GM21526 (cell line): ENCODE measurements around the gene PHF20.
"Not testable (repeated sequence)": the region's sequence is repeated elsewhere in the genome, so short reads cannot be mapped to it uniquely, and the experiment has no call there.

Source experiments
- ATAC-seq: cut with Tn5 transposase; IDR thresholded peaks from one replicate; pipeline ENCODE4 v1.9.1; 2021; ENCODE audit warnings: moderate library complexity; ENCODE audit not compliant: unreplicated experiment, low FRiP score

Gene PHF20

GRCh38 chr20:35909176-35909575, 137.4 kb downstream of the PHF20 start:
- no peak for ATAC-seq

DNA sequence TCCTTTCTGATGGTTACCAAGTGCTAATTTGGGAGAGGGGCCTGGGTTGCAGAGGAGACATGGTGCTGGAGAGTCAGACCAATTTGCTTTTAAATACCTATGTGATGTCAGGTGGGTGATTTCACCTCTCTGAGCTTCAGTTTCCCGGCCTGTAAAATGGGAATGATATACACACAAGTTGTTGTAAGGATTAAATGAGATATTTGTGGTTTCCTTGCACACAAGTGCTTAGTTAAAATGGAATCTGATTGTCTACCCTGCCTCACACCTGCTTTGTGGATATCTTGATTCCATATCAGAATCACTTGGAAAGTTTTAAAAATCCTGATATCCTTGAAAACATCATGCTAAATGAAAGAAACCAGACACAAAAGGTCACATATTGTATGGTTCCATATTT, 138.0 kb downstream of the PHF20 start:
- no peak for ATAC-seq

- no peak for ATAC-seq
Measured at GRCh38 chr20:35910254-35910653, 138.4 kb downstream of the PHF20 start.

DNA sequence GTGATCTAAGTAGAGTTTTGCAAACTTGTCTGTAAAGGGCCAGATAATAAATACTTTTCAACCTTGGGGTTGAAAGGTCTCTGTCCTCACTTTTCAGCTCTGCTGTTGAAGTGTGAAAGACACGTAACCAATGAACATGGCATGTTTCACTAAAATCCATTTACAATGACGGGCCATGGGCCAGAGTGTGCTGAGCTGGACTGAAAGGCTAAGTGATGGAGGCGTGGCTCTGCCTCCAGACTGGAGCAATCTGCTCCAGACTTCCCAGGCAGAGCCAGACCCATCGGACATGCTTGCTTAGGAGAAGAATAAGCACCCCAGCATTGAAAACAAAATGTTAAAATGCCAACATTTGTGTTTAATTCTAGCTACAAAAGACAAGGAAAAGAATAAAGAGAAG, 141.1 kb downstream of the PHF20 start:
- no peak for ATAC-seq

DNA sequence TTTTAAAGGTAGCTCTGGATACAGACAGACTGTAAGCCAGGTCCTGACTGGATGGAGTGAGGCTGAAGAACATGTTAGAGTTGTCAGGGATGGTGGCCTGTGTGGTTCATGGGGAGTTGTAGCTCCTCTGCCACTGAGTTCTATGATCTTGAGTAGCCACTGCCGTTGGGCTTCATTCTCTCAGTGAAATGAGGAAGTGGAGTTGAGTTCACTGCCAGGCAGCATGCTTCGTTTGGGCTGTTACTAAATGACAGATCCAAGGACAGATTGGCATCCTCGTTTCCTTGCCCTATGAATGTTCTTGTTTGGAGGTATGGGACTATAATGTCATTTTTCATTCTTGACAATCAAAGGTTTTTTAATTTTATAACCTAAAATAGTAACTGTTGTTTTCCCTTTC, 145.3 kb downstream of the PHF20 start:
- no peak for ATAC-seq

DNA sequence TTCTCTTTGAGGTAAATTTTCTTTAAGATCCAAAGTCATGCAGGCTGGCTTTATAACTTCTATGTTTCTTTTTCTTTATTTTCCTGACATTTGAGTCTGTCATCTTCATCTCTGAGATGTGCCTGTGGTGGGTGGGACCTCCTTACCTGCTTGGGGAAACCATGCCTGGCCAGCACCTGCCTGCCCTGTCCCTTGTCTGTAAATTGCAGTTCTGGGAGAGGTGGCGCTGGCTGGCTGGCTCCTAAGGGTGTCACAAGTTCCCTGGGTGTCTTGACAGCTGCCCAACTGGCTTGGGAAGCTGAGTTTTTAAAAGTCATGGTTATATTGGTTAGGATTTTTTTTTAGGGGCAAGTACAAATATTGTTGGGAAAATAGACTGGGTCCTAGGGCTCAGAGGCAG, 146.2 kb downstream of the PHF20 start:
- no peak for ATAC-seq

DNA sequence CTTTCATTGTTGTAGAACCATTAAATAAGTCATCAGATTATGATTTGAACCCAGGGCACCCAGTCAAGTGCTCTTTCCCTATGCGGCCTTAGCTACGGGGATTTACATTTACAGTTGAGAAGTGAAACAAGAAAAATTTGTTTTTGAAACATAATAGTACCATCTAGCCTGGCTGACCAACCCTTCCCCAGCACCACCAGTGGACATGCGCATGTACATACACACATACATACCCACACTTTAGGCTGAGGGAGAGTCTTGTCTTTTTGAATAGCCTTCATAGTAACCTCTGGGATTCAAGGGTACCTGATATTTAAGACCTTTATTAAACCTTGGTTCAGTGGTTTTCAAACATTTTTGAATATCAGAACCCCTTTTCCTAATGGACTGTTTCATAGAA, 148.7 kb downstream of the PHF20 start:
- no peak for ATAC-seq

GRCh38 chr20:35929301-35929700, 157.5 kb downstream of the PHF20 start:
- ATAC-seq, result no peak

DNA sequence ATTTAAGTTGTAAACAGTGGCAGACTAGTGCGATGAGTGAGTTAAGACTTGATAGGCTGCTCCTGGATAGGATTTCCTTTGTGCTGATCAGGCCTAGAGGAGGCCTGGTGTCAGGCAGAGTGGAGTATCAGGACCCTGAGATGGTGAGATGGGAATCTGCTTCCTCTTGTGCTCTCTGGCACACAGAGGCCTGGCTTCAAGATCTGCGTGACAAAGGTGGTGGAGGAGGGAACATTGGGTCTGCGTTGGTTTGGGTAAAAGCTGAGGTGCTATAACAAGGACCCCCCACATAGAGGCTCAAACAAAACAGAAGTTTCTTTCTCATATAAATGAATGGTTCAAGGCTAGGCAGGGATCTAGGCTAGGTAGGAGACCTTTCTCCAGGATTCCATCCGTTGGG, 162.2 kb downstream of the PHF20 start:
- ATAC-seq, result no peak

GRCh38 chr20:35939264-35939663, 167.4 kb downstream of the PHF20 start:
- no peak for ATAC-seq

DNA sequence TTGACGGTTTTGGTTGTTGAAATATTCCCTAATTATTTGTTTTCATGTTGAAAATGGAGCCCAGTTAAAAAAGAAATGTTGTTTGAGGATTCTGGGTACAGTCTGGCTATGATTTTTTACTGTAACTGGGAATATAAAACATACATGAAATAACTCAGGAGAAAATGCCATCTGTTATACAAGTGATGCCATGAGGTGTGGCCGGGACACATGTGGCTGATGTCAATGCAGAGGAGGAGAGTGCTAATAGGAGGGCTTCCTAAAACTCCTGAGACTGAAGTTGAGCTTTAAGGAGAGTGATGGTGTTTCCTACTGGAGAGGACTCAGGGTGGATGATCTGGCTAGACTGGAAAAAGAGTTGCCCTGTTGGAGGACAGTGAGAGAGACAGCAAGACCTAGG, 169.8 kb downstream of the PHF20 start:
- ATAC-seq, result no peak

DNA sequence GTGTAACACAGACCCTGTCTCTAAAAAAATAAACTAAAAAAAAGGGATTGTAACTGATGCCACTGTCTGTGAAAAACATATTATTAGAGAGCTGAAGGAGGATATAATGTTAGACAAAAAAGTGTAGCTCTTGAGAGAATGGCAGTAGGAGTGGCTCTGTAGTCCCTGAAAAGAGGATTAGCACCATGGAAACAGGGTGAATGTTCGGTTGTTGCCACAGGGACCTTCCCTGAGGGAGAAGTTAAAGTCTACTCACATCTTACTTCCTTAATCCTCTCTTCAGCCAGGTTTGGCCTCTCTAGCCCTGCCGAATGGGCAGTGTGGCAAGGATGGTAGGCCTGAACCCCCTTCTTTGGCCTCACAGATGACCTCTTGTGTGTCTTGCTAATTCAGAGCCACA, 170.4 kb downstream of the PHF20 start:
- no peak for ATAC-seq

GRCh38 chr20:35947489-35947888, 175.7 kb downstream of the PHF20 start:
- no peak for ATAC-seq

DNA sequence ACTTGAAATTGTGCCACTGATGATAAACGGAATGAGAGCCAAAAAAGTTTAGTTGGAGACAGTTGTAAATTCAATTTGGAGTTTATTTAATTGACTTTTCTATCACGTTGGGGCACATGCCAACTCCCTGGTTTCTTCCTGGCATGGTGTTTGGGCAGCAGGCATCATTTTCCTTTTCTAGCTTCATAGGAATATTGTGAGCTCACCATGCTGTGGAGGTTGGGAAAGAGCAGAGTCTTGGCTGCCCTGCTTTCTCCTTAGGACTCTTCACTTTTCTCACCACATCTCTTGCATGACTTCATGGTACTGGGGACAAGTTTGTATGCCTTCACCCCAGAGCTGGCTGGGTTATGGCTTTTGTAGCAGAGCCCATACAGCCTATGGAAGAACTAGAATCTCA, 176.1 kb downstream of the PHF20 start:
- ATAC-seq, result no peak

DNA sequence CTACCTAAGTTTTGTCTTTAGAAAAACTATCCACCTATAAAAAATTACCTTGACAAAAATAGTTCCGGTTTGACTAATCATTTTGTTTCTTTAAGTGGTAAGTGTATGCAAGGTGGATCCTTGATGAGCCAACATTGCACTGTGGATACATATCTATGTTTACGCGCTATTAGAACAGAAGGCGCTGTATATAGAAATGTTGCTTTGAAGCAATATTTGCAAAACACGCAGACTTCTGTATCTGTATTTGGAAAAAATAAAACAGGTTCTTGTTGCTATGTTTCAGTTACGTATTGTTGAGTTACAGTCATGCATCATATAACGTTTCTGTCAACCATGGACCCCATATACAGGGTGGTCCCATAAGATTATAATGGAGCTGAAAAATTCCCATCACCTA, 178.3 kb downstream of the PHF20 start:
- no peak for ATAC-seq

DNA sequence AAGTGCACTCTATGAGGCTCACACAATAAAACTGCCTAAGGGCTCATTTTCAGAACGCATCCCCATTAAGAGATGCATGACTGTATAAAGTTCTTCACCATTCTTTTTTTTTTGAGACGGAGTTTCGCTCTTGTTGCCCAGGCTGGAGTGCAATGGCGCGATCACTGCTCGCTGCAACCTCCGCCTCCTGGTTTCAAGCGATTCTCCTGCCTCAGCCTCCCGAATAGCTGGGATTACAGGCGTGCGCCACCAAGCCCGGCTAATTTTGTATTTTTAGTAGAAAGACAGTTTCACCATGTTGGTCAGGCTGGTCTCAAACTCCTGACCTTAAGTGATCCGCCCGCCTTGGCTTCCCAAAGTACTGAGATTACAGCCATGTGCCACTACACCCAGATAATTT, 180.3 kb downstream of the PHF20 start:
- ATAC-seq, result not testable (repeated sequence)

GRCh38 chr20:35952480-35953386, 180.9 kb downstream of the PHF20 start:
- ATAC-seq, result no peak

- peak; percentile 19 for ATAC-seq
Measured at GRCh38 chr20:35953387-35954199, 181.8 kb downstream of the PHF20 start.

GRCh38 chr20:35954200-35954906, 182.5 kb downstream of the PHF20 start, which contains the start of gene SCAND1:
SCAND1 (minus strand) TSS chr20:35954502; CDS start chr20:35954284, 218 bp downstream.
- ATAC-seq, result peak; percentile 84

GRCh38 chr20:35954907-35955251, 183.1 kb downstream of the PHF20 start:
- ATAC-seq, result peak; percentile 3

DNA sequence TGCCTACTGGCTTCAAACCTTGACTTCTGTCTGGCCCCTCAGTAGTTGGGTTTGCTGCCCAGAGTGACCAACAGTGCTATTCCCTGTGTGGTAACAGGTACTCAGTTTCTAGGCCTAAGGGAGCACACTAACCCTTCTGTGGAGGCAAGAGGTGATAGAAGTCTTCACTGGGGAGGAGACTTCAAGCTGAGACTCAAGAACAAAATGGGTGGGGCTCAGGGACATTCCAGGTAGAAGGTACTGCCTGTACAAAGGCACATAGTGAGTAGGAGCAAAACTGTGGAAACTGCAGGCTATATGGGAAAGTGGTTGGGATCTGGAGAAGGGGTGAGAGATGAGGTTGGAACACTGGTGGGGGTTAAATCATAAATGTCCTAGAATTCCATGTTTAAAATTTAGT, 184.8 kb downstream of the PHF20 start:
- ATAC-seq, result no peak
